ENCODE measurements around the gene LAIR1.

LAIR1 gene

GRCh38 chr19:54403054-54403453 is 38.3 kb upstream of the LAIR1 start:
- TF ChIP-seq CTCF (IDR thresholded peaks at IDR 0.05; ENCODE audit: borderline replicate concordance, insufficient read depth, low read depth, low read length), result no peak
- no peak overlapping the region for H3K4me3 ChIP-seq (ENCODE audit: low read depth, low read length)

- H3K4me3 ChIP-seq (ENCODE audit: low read depth, low read length), result no peak overlapping the region
- TF ChIP-seq CTCF (IDR thresholded peaks at IDR 0.05; ENCODE audit: borderline replicate concordance, insufficient read depth, low read depth, low read length), result no peak
Observed at GRCh38 chr19:54400913-54401312, 36.2 kb upstream of the LAIR1 start.

- H3K4me3 ChIP-seq (ENCODE audit: low read depth, low read length), result no peak overlapping the region
- TF ChIP-seq CTCF (IDR thresholded peaks at IDR 0.05; ENCODE audit: borderline replicate concordance, insufficient read depth, low read depth, low read length), result no peak
Observed at GRCh38 chr19:54399189-54399588, 34.5 kb upstream of the LAIR1 start.

- TF ChIP-seq CTCF (IDR thresholded peaks at IDR 0.05; ENCODE audit: borderline replicate concordance, insufficient read depth, low read depth, low read length), result no peak
- H3K4me3 ChIP-seq (ENCODE audit: low read depth, low read length), result no peak overlapping the region
Observed at GRCh38 chr19:54395685-54396084, 31.0 kb upstream of the LAIR1 start.

- TF ChIP-seq CTCF (IDR thresholded peaks at IDR 0.05; ENCODE audit: borderline replicate concordance, insufficient read depth, low read depth, low read length), result no peak
- no peak overlapping the region for H3K4me3 ChIP-seq (ENCODE audit: low read depth, low read length)
Observed at GRCh38 chr19:54393381-54393780, 28.6 kb upstream of the LAIR1 start.

GRCh38 chr19:54392105-54392504 is 27.4 kb upstream of the LAIR1 start:
- no peak for TF ChIP-seq CTCF (IDR thresholded peaks at IDR 0.05; ENCODE audit: borderline replicate concordance, insufficient read depth, low read depth, low read length)
- no peak overlapping the region for H3K4me3 ChIP-seq (ENCODE audit: low read depth, low read length)

GRCh38 chr19:54391589-54392061 is 26.9 kb upstream of the LAIR1 start:
- no peak for TF ChIP-seq CTCF (IDR thresholded peaks at IDR 0.05; ENCODE audit: borderline replicate concordance, insufficient read depth, low read depth, low read length)
- no peak overlapping the region for H3K4me3 ChIP-seq (ENCODE audit: low read depth, low read length)

Measured in GM12875 (cell line).